GM19240 (cell line): ENCODE data around the gene LRRC10B.
"Not testable (repeated sequence)": the region's sequence is repeated elsewhere in the genome, so short reads cannot be mapped to it uniquely, and the experiment has no call there.

ENCODE experiments used
- DNase-seq: peaks from one replicate; pipeline ENCODE4 v3.0.0; 2011; ENCODE audit warnings: low spot score; ENCODE audit not compliant: insufficient read length

The LRRC10B gene

GRCh38 chr11:61507962-61508861, at the start of gene LRRC10B:
TSS of gene LRRC10B (plus strand) at chr11:61508749. CDS start at chr11:61508999, 250 bp downstream.
- DNase-seq: no peak

- DNase-seq: no peak
Observed at GRCh38 chr11:61460474-61460881, 48.1 kb upstream of the LRRC10B start.

- no peak for DNase-seq
Observed at GRCh38 chr11:61460986-61461385, 47.6 kb upstream of the LRRC10B start.

GRCh38 chr11:61467602-61468001, 40.9 kb upstream of the LRRC10B start:
- DNase-seq: not testable (repeated sequence)

GRCh38 chr11:61468002-61468401, 40.5 kb upstream of the LRRC10B start:
- no peak for DNase-seq

- DNase-seq: no peak
Observed at GRCh38 chr11:61472282-61472681, 36.3 kb upstream of the LRRC10B start.

- no peak for DNase-seq
Observed at GRCh38 chr11:61472868-61473267, 35.7 kb upstream of the LRRC10B start.

- DNase-seq: no peak
Observed at GRCh38 chr11:61473370-61474012, 35.1 kb upstream of the LRRC10B start.

- DNase-seq: no peak
Observed at GRCh38 chr11:61474013-61474643, 34.4 kb upstream of the LRRC10B start.

GRCh38 chr11:61475433-61475832, 33.1 kb upstream of the LRRC10B start:
- no peak for DNase-seq

- no peak for DNase-seq
Observed at GRCh38 chr11:61476371-61476770, 32.2 kb upstream of the LRRC10B start.

- DNase-seq: no peak
Observed at GRCh38 chr11:61477126-61477525, 31.4 kb upstream of the LRRC10B start.

GRCh38 chr11:61477727-61478148, 30.8 kb upstream of the LRRC10B start:
- peak; percentile 61 for DNase-seq

- DNase-seq: not testable (repeated sequence)
Observed at GRCh38 chr11:61479360-61480058, 29.0 kb upstream of the LRRC10B start.

GRCh38 chr11:61480261-61480993, 28.1 kb upstream of the LRRC10B start:
- DNase-seq: no peak

- DNase-seq: no peak
Observed at GRCh38 chr11:61480994-61481335, 27.6 kb upstream of the LRRC10B start.

- DNase-seq: no peak
Observed at GRCh38 chr11:61481806-61482205, 26.7 kb upstream of the LRRC10B start.

GRCh38 chr11:61482513-61482912, 26.0 kb upstream of the LRRC10B start:
- DNase-seq: no peak

GRCh38 chr11:61484541-61484940, 24.0 kb upstream of the LRRC10B start:
- DNase-seq: no peak

GRCh38 chr11:61485080-61485479, 23.5 kb upstream of the LRRC10B start:
- no peak for DNase-seq
